Thoracic aorta (tissue), 2 donors: ENCODE measurements around the gene ITPR2. TPM values are rescaled to one million over a fixed set of nuclear protein-coding genes. Genes with fewer than 3 reads are reported as not detected.

Experiments
- ATAC-seq: fragments of 150-250 bp; one replicate; pipeline ENCODE4 v1.8.0; 2017; ENCODE audit warnings: low read depth; ENCODE audit not compliant: insufficient number of reproducible peaks, low FRiP score
- DNase-seq: peaks from one replicate; pipeline ENCODE4 v3.0.0-alpha.2; 2020; ENCODE audit warnings: low spot score
- H3K27ac ChIP-seq, 2 donors: fragments of 200-600 bp; sonication (generic); 1 replicate in 1 of 2; 2 replicates in 1 of 2; pipeline ENCODE4 v1.5.1; 2016; ENCODE audit warnings: mild to moderate bottlenecking in 2 of 2, moderate library complexity in 2 of 2
- H3K27me3 ChIP-seq: fragments of 200-600 bp; sonication (generic); replicated peaks from 2 replicates; pipeline ENCODE4 v1.6.0; 2016; ENCODE audit warnings: mild to moderate bottlenecking; ENCODE audit not compliant: insufficient read depth
- H3K36me3 ChIP-seq: fragments of 200-600 bp; sonication (generic); one replicate; pipeline ENCODE4 v1.5.1; 2016
- H3K4me1 ChIP-seq, 2 donors: fragments of 200-600 bp; sonication (generic); 1 replicate in 1 of 2; 2 replicates in 1 of 2; pipeline versions ENCODE4 v1.5.1 to v1.6.0; 2016; ENCODE audit warnings: low read depth in 2 of 2, mild to moderate bottlenecking in 1 of 2; ENCODE audit not compliant: control insufficient read depth in 1 of 2
- H3K4me3 ChIP-seq: fragments of 200-600 bp; sonication (generic); 2 replicates; pipeline ENCODE4 v1.5.1; 2016; ENCODE audit warnings: mild to moderate bottlenecking
- H3K9me3 ChIP-seq: fragments of 200-600 bp; sonication (generic); 2 replicates; pipeline ENCODE4 v1.5.1; 2016
- total RNA-seq, 2 donors: library from RNA; depleted of rRNA; stranded (reverse); fragments of >200 nt; gene quantifications; one replicate each; pipeline versions ENCODE4 v1.1.0 to v1.2.3, GENCODE V29; 2016
- TF ChIP-seq, protein P1 (sequence below): fragments of 200-600 bp; sonication (generic); IDR thresholded peaks from one replicate; pipeline ENCODE4 v1.5.1; 2019; ENCODE audit warnings: antibody characterized with exemption

Gene ITPR2
- total RNA-seq, 2 donors from 2014 or later, result 28.3 to 86.3 TPM

DNA sequence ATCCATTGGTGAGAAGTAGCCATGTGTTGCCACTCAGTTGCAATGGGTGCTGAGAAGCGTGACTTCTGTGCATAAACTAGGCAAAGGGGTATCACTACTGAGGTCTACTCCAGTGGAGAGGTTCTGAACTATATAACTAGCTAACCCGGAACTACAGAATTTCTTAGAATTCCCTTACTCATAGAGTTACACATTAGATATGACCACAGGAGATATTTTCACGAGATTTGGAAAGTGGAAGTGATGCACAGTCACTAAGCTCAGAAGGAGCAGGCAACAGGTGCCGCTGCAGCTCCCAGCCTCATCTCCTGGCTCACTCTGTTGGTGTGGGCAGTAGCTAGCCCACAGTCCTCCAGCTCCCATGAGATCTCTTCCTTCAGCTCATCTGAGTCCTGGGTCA lies 501.0 kb downstream of the ITPR2 start:
- no peak for ATAC-seq
- Histone ChIP-seq H3K4me3 (no peak overlapping the region), H3K27me3 (no peaks in the 10 kb centered on the region), H3K9me3 (no peaks in the 10 kb centered on the region), H3K27ac (no peak overlapping the region), H3K4me1 (peaks cover 0 to 10% of the 10 kb centered on the region in 2 donors), H3K36me3 (no peaks in the 10 kb centered on the region)
- TF ChIP-seq, protein P1, sequence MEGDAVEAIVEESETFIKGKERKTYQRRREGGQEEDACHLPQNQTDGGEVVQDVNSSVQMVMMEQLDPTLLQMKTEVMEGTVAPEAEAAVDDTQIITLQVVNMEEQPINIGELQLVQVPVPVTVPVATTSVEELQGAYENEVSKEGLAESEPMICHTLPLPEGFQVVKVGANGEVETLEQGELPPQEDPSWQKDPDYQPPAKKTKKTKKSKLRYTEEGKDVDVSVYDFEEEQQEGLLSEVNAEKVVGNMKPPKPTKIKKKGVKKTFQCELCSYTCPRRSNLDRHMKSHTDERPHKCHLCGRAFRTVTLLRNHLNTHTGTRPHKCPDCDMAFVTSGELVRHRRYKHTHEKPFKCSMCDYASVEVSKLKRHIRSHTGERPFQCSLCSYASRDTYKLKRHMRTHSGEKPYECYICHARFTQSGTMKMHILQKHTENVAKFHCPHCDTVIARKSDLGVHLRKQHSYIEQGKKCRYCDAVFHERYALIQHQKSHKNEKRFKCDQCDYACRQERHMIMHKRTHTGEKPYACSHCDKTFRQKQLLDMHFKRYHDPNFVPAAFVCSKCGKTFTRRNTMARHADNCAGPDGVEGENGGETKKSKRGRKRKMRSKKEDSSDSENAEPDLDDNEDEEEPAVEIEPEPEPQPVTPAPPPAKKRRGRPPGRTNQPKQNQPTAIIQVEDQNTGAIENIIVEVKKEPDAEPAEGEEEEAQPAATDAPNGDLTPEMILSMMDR, result no peak
- DNase-seq, result no peak

- H3K4me3 ChIP-seq, result no peak overlapping the region
- DNase-seq, result no peak
- H3K27me3 ChIP-seq, result no peaks in the 10 kb centered on the region
- no peaks in the 10 kb centered on the region for H3K36me3 ChIP-seq
- H3K27ac ChIP-seq, result no peak overlapping the region
- no peaks in the 10 kb centered on the region for H3K9me3 ChIP-seq
- peaks cover 0 to 10% of the 10 kb centered on the region in 2 donors for H3K4me1 ChIP-seq
- TF ChIP-seq, protein P1, result no peak
- ATAC-seq, result no peak
Measured at GRCh38 chr12:26331136-26331535, 501.9 kb downstream of the ITPR2 start.

DNA sequence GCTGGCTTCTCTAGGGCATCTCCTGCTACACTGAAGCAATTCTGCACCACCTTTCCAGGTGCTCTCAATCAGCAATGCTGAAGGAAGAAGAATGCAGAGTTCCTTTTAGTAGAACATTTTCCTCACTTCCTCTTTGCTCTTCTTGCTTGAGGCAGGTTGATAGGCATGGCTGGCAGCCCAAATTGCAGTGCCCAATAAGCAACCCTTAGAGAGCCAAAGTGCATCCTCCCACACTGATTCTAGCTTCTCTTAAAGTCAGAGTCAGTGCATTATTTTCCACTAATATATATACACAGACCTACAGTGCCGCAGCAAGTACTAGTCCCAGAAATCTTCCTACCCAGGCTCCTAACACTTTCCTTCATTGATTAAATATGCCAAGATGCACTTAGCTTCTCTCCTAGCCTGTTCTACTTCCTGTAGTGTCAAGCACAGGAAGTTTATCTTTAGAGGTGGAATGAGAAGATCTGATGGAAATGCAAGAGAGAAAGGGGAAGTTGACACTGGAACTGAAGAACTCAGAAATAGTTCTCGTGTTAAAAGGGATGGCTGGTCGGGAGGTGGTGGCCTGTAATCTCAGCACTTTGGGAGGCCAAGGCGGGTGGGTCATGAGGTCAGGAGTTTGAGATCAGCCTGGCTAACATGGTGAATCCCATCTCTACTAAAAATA lies 504.9 kb downstream of the ITPR2 start:
- Histone ChIP-seq H3K4me1 (peaks cover 0 to 10% of the 10 kb centered on the region in 2 donors), H3K27ac (no peak overlapping the region), H3K27me3 (no peaks in the 10 kb centered on the region), H3K4me3 (no peak overlapping the region), H3K36me3 (no peaks in the 10 kb centered on the region), H3K9me3 (no peaks in the 10 kb centered on the region)
- ATAC-seq, result no peak
- TF ChIP-seq, protein P1, result no peak
- no peak for DNase-seq

- DNase-seq (no peak), ATAC-seq (no peak)
- Histone ChIP-seq H3K4me1 (peaks cover 0 to under 1% of the 10 kb centered on the region in 2 donors), H3K4me3 (no peak overlapping the region), H3K27me3 (no peaks in the 10 kb centered on the region), H3K36me3 (no peaks in the 10 kb centered on the region), H3K9me3 (no peaks in the 10 kb centered on the region), H3K27ac (no peak overlapping the region)
- TF ChIP-seq, protein P1, result no peak
Measured at GRCh38 chr12:26323673-26324072, 509.3 kb downstream of the ITPR2 start.

DNA sequence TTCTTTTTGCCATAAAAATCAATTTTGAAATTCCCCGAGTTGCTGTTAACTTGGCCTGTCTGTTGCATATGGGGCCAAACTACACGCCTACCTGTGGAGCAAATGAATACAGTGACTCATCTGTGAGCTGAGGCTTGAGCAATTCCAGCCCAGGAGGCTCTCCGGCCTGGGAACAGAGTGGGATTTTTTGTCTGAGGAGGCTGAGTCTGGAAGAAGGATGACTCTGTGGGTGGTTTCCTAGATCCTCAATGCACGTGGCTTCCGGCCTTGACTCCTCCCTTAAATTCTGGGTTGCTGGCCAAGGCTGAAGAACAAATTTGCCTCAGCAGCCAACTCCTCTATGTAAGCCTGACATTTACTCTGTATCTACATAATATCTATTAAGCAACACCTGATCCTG lies 513.5 kb downstream of the ITPR2 start:
- no peaks in the 10 kb centered on the region for H3K36me3 ChIP-seq
- no peaks in the 10 kb centered on the region for H3K9me3 ChIP-seq
- H3K27me3 ChIP-seq, result no peaks in the 10 kb centered on the region
- no peak overlapping the region for H3K27ac ChIP-seq
- TF ChIP-seq, protein P1, result no peak
- DNase-seq (no peak), ATAC-seq (no peak)
- H3K4me1 ChIP-seq, result peaks cover 4 to 7% of the 10 kb centered on the region in 2 donors
- H3K4me3 ChIP-seq, result no peak overlapping the region
